Heart right ventricle (tissue), 16 donors: ENCODE measurements around the gene INSL3. TPM values are rescaled to one million over a fixed set of nuclear protein-coding genes. Genes with fewer than 3 reads are reported as not detected.
"Not testable (repeated sequence)": the region's sequence is repeated elsewhere in the genome, so short reads cannot be mapped to it uniquely, and the experiment has no call there.

Source experiments
- ATAC-seq, 8 donors: fragments of 200-7000 bp; cut with Tn5 transposase; one replicate each; pipeline ENCODE4 v1.9.1; 2020; ENCODE audit warnings: mild to moderate bottlenecking in 8 of 8, moderate library complexity in 8 of 8, moderate number of reproducible peaks in 1 of 8
- DNase-seq, 2 donors: peaks; one replicate each; pipeline ENCODE4 v3.0.0-alpha.2; 2020
- H3K27ac ChIP-seq, 10 donors: fragments of 200-600 bp; sonication (generic) in 2 of 10; one replicate each; pipeline versions ENCODE4 v1.5.0 to v1.8.0; 2020 to 2022; ENCODE audit warnings: mild to moderate bottlenecking in 3 of 10
- H3K27me3 ChIP-seq, 7 donors: fragments of 200-600 bp; one replicate each; pipeline ENCODE4 v1.8.0; 2021 to 2022; ENCODE audit warnings: mild to moderate bottlenecking in 2 of 7
- H3K36me3 ChIP-seq, 9 donors: fragments of 200-600 bp; sonication (generic) in 1 of 9; one replicate each; pipeline versions ENCODE4 v1.5.0 to v1.8.0; 2020 to 2022; ENCODE audit warnings: mild to moderate bottlenecking in 2 of 9
- H3K4me1 ChIP-seq, 9 donors: fragments of 200-600 bp; sonication (generic) in 1 of 9; one replicate each; pipeline versions ENCODE4 v1.5.0 to v1.8.0; 2020 to 2022; ENCODE audit warnings: mild to moderate bottlenecking in 4 of 9
- H3K4me3 ChIP-seq, 10 donors: fragments of 200-600 bp; sonication (generic) in 2 of 10; one replicate each; pipeline versions ENCODE4 v1.5.0 to v1.8.0; 2020 to 2022; ENCODE audit warnings: mild to moderate bottlenecking in 7 of 10, moderate library complexity in 2 of 10
- H3K9me3 ChIP-seq, 11 donors: fragments of 200-600 bp in 10 of 11; sonication (generic) in 2 of 11; one replicate each; pipeline versions ENCODE4 v1.5.0 to v1.8.0; 2013 to 2022; ENCODE audit warnings: mild to moderate bottlenecking in 2 of 11, control low read depth in 1 of 11, moderate library complexity in 1 of 11
- WGBS, 2 donors: extraction: QIAGEN DNeasy Blood & Tissue Kit; methylation state at CpG; one replicate each; pipeline ENCODE4 v1.1.7; 2013; ENCODE audit warnings: inconsistent platforms in 1 of 2; 5-methylcytosine and 5-hydroxymethylcytosine counted together
- intact Hi-C, 10 donors: fragments of 100-400 bp; cut with DNase I; formaldehyde crosslinking; loops; one replicate each; pipeline versions ENCODE4 v1.11.1 to v1.14.2; 2022
- polyA plus RNA-seq, 2 donors: library from polyadenylated mRNA; stranded (reverse); fragments of 200-250 nt; gene quantifications; one replicate each; pipeline ENCODE4 v1.2.3, GENCODE V29; 2013
- total RNA-seq, 10 donors: library from RNA; stranded (reverse); fragmentation: NEBNext Ultra II Directional in 3 of 10; extraction: Animal tissue kit (Norgen Biotek cat#: 25700) in 3 of 10; gene quantifications; one replicate each; pipeline versions ENCODE4 v1.2.1 to v1.2.4, GENCODE V29; 2021 to 2023
- TF ChIP-seq, protein P1 (sequence below), 9 donors: fragments of 200-600 bp; sonication (generic) in 2 of 9; IDR thresholded peaks; one replicate each; pipeline versions ENCODE4 v1.5.0 to v1.8.0; 2021 to 2022; ENCODE audit warnings: antibody characterized with exemption in 9 of 9, mild to moderate bottlenecking in 5 of 9, moderate library complexity in 1 of 9
- donor health status: Arrhythmogenic right ventricular cardiomyopathy.
- donor health status: ischemic (EF 13 %, LVEDD 7.1; RV severe dilation, severe dysfunction).
- donor health status: healthy with polysubstance abuse.
- donor health status: DM: no; HTN: yes; CAD: no.
- donor health status: DM: no; HTN: no; CAD: no.
- donor health status: ischemic (EF 25% LVEDD 6.9; RV normal size, moderate dysfunction).
- donor health status: ischemic (EF 25% LVEDD 5.7; RV mildly dilated, moderate dysfunction).
- donor health status: healthy.
- donor health status: DM: yes; HTN: yes; CAD: no.
- donor health status: Ischemic cardiomyopathy.
- donor health status: ischemic (EF 35%, LVEDD 5.7; RV mildly dilated, moderate dysfunction).
- donor health status: nonischemic (EF 11% LVEDD 7.7; RV severe dilation, severe dysfunction).
- donor health status: DM: yes; HTN: yes; CAD: no.
- donor health status: PGD.
- donor health status: ischemic (EF 29% LVEDD 5.4; RV normal size, mild dysfunction).
- donor health status: nonischemic (EF 23%, LVEDD 6.1; RV moderate dilation, normal function).

INSL3 gene
- total and polyA plus RNA-seq, 12 donors, result 0.04 TPM; not detected in 11

- ATAC-seq, result peak in 6 of 8 donors; percentile 38 to 60 (median 48)
- DNase-seq, result peak; percentile 41 to 56
- peaks cover 0 to 30% (median 25%) of the 10 kb centered on the region in 7 donors for H3K27me3 ChIP-seq
- H3K4me1 ChIP-seq, result peaks cover 0 to 3% (median 0%) of the 10 kb centered on the region in 9 donors
- intact Hi-C loops, result loop anchor here in 2 of 10 donors (5.0 to 10.0 kb wide), 2 partner anchors 70 to 77 kb away; partner anchors contain the start of gene RPL18A (in 2 of the 2)
- TF ChIP-seq, protein P1, sequence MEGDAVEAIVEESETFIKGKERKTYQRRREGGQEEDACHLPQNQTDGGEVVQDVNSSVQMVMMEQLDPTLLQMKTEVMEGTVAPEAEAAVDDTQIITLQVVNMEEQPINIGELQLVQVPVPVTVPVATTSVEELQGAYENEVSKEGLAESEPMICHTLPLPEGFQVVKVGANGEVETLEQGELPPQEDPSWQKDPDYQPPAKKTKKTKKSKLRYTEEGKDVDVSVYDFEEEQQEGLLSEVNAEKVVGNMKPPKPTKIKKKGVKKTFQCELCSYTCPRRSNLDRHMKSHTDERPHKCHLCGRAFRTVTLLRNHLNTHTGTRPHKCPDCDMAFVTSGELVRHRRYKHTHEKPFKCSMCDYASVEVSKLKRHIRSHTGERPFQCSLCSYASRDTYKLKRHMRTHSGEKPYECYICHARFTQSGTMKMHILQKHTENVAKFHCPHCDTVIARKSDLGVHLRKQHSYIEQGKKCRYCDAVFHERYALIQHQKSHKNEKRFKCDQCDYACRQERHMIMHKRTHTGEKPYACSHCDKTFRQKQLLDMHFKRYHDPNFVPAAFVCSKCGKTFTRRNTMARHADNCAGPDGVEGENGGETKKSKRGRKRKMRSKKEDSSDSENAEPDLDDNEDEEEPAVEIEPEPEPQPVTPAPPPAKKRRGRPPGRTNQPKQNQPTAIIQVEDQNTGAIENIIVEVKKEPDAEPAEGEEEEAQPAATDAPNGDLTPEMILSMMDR (IDR thresholded peaks at IDR 0.05), result peak; percentile 63 to 84 (median 78)
- peaks cover 0 to 4% (median 0%) of the 10 kb centered on the region in 11 donors for H3K9me3 ChIP-seq
- 41 to 45% methylated on average over 32 of the region's 32 CpGs for WGBS, 2 donors
- no peak overlapping the region for H3K4me3 ChIP-seq
- peaks cover 0 to 12% (median 0%) of the 10 kb centered on the region in 9 donors for H3K36me3 ChIP-seq
- H3K27ac ChIP-seq, result no peak overlapping the region
Measured at GRCh38 chr19:17784201-17785008, 36.9 kb downstream of the INSL3 start.

- not testable (repeated sequence) for ATAC-seq, H3K4me1 ChIP-seq, H3K27ac ChIP-seq, DNase-seq, H3K4me3 ChIP-seq, H3K9me3 ChIP-seq
- Histone ChIP-seq H3K27me3 (peaks cover 5 to 36% (median 26%) of the 10 kb centered on the region in 7 donors), H3K36me3 (peaks cover 0 to 12% (median 0%) of the 10 kb centered on the region in 9 donors)
- intact Hi-C loops, result loop anchor here in 2 of 10 donors (5.0 to 10.0 kb wide), 2 partner anchors 71 to 76 kb away; partner anchors contain the start of gene RPL18A (in 2 of the 2)
- 70 to 86% methylated on average over 5 of the region's 5 CpGs for WGBS, 2 donors
Measured at GRCh38 chr19:17783721-17784120, 37.6 kb downstream of the INSL3 start.

- DNase-seq (no peak), ATAC-seq (no peak)
- Histone ChIP-seq H3K9me3 (peaks cover 0 to 4% (median 0%) of the 10 kb centered on the region in 11 donors), H3K4me1 (peaks cover 0 to 12% (median 5%) of the 10 kb centered on the region in 9 donors), H3K27ac (no peak overlapping the region), H3K36me3 (peaks cover 0 to 8% (median 0%) of the 10 kb centered on the region in 9 donors), H3K27me3 (peaks cover 10 to 61% (median 50%) of the 10 kb centered on the region in 7 donors), H3K4me3 (no peak overlapping the region)
- intact Hi-C loops, result loop anchor here in 2 of 10 donors (5.0 to 10.0 kb wide), 2 partner anchors 73 to 74 kb away; partner anchors contain the start of gene RPL18A (in 2 of the 2)
- TF ChIP-seq, protein P1 (IDR thresholded peaks at IDR 0.05), result no peak
- WGBS, 2 donors, result 62 to 87% methylated on average over 2 of the region's 2 CpGs
Measured at GRCh38 chr19:17780781-17781180, 40.5 kb downstream of the INSL3 start.

DNA sequence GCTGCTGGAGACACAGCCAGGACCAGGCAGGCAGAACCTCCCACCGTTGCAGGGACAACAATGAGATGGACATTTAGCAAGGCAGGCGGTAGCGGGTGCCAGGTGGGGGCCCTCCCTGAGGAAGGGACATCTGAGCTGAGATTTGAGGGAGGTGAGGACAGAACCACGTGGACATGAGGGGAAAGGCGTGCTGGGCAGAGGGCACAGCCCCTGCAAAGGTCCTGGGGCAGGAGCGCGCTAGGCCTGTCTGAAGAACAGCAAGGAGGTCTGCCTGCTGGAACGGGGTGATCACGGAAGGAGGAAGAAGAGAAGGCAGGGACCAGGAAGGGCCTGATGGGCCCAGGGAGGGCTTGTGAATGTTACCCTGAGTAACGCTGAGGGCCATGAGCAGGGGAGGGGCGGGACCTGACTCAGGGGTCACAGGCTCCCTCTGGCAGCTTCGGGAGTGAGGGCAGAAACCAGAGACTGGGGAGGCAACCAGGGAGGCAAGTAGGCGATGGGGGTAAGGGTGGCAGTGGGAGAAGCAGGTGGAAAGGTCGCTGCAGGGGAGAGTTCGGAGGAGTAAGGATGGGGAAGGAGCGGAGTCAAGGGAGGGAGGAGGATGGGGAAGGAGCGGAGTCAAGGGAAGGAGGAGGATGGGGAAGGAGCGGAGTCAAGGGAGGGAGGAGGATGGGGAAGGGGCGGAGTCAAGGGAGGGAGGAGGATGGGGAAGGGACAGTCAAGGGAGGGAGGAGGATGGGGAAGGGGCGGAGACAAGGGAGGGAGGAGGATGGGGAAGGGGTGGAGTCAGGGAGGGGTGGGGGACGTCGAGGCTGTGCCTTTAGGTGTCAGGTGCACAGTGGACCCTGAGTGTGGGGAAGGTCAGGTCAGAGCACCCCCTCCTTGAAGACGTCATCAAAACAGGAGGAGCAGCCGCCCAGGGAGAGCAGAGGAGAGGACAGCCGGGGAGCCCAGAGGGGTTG, 42.1 kb downstream of the INSL3 start:
- peak overlapping the region in 1 of 10 donors; percentile 31 for H3K4me3 ChIP-seq
- WGBS, 2 donors, result 16% methylated on average over 24 to 25 of the region's 25 CpGs
- peaks cover 0 to 12% (median 5%) of the 10 kb centered on the region in 9 donors for H3K4me1 ChIP-seq
- H3K9me3 ChIP-seq, result peaks cover 0 to 4% (median 0%) of the 10 kb centered on the region in 11 donors
- H3K36me3 ChIP-seq, result no peaks in the 10 kb centered on the region
- intact Hi-C loops, result loop anchor here in 4 of 10 donors (5.0 to 10.0 kb wide), 5 partner anchors 62 to 324 kb away; partner anchors contain the start of gene MAP1S (in 1 of the 4)
- TF ChIP-seq, protein P1 (IDR thresholded peaks at IDR 0.05), result no peak
- peak in 5 of 8 donors; percentile 19 to 34 (median 29) for ATAC-seq
- peak in 1 of 2 donors; percentile 36 for DNase-seq
- H3K27ac ChIP-seq, result no peak overlapping the region
- peaks cover 10 to 75% (median 50%) of the 10 kb centered on the region in 7 donors for H3K27me3 ChIP-seq
